Erythroblast (primary cell): ENCODE measurements around the gene ISCA2.

Experiments
- DNase-seq, 2 experiments: peaks; one replicate each; lab custom pipeline; 2025; lab: John Stamatoyannopoulos, UW
- GATA1 ChIP-seq: IDR thresholded peaks from 2 replicates; pipeline ENCODE4 v1.6.1; 2011; ENCODE audit warnings: low read depth, mild to moderate bottlenecking, control low read depth, low read length, moderate library complexity
- POLR2A ChIP-seq: IDR thresholded peaks from 2 replicates; pipeline ENCODE4 v1.6.1; 2011; ENCODE audit warnings: mild to moderate bottlenecking, low read length

The ISCA2 gene

GRCh38 chr14:74517731-74518130 lies 24.2 kb downstream of the ISCA2 start:
- no peak for TF ChIP-seq GATA1
- TF ChIP-seq POLR2A = no peak
- DNase-seq = no peak

DNA sequence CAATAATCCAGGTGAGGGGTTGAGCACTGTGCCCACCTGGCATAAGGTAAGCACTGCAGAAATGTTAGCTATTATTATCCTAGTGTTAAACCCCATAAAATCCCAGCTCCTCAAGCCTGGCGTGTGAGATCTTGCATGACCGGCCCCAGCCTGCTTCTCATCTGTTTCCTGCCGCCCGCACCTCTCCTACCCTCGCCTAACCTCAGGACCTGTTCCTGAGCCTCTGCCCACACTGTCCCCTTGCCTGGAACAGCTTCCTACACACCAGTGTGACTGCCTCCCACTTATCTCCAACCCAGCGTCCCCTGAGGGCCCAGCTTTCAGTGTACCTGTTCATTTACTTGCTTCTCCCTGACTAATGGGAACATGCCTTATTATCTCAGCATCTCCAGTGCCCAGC lies 24.7 kb downstream of the ISCA2 start:
- no peak for DNase-seq
- no peak for TF ChIP-seq POLR2A
- no peak for TF ChIP-seq GATA1

DNA sequence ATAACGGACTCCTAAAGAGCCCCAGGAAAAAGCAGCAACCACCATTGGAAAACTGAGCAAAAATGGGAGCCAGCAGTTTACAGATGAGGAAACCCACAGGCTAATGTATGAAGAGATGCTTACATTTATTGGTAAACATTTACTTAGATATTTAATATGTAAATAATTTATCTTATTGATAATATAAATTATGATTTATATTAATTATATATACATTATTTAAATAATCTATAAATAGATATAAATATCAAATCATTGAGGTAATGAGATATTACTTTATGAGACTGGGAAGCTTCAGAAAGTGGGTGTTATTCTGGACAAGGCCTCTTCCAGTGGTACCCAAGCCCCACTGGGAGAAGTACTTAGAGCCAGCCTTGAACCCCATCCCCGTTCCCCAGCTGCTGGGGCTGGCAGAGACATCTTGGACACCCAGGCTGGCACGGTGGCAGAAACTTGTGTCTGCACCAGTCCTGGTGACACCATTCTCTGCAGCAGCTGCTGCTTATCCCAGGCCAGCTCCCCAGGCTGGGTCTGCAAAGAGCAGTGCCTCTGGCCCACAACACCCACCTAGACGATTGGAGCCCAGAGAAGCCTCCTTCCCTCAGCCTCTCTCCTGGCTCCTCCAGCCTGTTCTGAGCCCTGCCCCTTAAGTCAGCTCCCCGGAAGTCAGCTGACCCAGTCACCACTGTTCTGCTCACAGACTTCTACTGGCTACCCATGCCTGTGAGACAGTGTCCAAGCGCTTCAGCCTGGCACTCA lies 25.9 kb downstream of the ISCA2 start:
- DNase-seq = no peak
- TF ChIP-seq GATA1 (no peak), POLR2A (no peak)

- no peak for TF ChIP-seq POLR2A
- no peak for TF ChIP-seq GATA1
These were observed 28.2 kb downstream of the ISCA2 start for GRCh38 chr14:74521756-74522155.

DNA sequence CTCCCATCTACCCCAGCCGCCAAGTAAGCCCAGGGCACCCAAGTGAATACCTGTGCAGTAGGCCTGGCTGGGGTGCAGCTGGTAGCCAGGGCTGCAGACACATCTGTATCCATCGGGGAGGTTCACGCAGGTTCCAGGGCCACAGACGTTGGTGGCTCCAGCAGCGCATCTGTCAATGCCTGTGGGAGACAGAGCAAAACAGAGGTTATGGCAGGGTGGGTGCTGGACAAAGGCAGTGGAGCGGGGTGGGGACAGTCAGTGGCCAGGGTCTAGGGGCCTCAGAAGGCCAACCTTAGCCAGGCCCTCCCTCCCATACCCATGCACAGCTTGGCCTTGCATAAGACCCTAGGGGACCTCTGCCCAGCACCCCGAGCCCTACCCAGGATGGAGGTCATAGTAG lies 29.2 kb downstream of the ISCA2 start:
- TF ChIP-seq GATA1 (no peak), POLR2A (no peak)
- DNase-seq = no peak

More at GRCh38 chr14:74521756-74522155, 28.2 kb downstream of the ISCA2 start:
- no peak for DNase-seq

DNA sequence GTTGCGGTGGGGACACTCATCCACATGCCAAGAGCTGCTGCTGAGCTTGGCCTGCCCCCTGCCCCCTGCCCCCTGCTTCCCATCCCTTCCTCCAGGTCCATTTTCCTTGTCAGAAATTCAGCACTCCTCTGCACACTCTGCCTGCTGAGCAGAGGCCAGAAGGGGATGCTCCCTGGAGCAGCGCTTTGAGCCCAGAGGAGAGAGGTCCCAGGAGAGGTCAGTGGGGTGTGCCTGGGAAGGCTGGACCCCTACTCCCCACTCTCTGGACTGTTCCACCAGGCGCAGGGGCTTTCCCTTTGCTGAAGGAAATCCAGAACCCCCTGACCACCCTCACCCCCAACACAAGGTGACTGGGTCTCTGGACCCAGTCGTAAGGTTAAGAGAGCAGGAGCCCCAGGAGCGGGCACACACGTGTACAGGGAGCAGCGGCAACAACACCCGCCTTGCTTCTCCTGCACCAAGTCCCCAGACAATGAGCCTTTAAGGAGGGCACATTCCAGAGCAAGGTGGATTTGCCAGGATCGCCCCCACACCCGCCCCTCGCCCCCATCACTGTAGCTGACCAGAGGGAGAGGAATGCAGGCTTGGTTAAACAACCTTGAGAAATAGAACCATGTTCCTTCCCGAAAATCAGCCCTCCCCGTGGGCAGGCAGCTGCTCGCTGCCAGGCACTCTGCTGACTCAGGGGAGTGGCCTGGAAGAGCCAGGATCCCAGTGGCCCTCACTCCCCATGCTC lies 30.7 kb downstream of the ISCA2 start:
- no peak for DNase-seq
- no peak for TF ChIP-seq POLR2A
- no peak for TF ChIP-seq GATA1

GRCh38 chr14:74524812-74525135 lies 31.2 kb downstream of the ISCA2 start:
- DNase-seq = no peak
- TF ChIP-seq GATA1 (no peak), POLR2A (no peak)

- TF ChIP-seq GATA1 (no peak), POLR2A (no peak)
- no peak for DNase-seq
These were observed 31.8 kb downstream of the ISCA2 start for GRCh38 chr14:74525361-74525851.

DNA sequence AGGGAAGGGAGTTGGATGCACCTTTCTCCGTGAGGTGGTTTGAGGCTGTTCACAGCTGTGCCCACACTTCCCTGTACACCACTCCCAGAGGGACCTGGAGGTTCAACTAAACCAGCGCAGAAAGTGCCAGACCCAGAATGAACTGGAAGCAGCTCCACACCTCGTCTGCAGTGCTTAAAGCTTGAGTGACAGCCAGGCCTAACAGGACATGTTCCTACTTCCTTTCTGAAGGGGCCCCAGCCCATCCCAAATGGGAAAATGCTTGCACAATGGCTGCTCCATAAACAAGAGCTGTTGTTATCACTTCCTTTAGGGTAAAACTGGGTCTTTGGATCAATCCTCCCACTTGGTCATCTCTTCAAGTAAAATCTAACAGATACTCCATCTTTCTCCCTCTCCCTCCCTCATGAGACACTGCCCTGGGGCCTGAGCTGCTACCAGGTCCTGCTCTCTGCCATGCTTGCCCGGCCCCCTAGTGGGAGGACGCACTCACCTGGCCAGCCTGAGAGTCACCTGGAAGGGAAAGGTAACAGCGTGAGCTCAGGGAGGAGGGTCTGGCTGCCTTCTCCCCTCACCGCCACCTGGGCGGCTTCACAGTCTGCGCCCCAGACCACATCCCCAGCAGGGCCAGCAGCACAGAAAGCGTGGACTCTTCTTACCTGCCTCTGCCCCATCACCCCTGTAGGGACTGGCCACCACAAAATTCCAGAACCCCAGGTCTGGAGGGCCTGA lies 33.5 kb downstream of the ISCA2 start:
- no peak for DNase-seq
- no peak for TF ChIP-seq GATA1

- DNase-seq = no peak
- TF ChIP-seq GATA1 = no peak
- no peak for TF ChIP-seq POLR2A
These were observed 34.2 kb downstream of the ISCA2 start for GRCh38 chr14:74527736-74528280.

DNA sequence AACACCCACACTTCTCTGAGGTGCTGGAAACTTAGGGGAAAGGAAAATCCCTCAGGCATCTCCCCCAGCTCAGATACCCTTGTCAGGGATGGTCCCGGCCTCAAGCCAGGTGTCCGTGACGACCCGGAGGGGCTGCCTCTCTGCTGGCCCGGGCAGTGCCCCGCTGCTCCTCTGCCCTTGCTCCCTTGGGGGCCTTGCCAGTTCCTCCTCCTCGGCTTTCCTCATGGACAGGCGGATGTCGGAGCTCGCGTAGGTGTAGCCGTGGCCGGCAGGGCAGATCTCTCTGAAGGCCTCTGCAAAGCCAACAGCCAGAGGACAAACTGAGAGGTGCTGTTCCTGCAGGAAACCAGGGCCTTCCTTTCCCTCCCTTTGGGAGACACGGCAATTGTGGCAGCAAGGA lies 34.8 kb downstream of the ISCA2 start:
- no peak for DNase-seq
- no peak for TF ChIP-seq POLR2A
- no peak for TF ChIP-seq GATA1

DNA sequence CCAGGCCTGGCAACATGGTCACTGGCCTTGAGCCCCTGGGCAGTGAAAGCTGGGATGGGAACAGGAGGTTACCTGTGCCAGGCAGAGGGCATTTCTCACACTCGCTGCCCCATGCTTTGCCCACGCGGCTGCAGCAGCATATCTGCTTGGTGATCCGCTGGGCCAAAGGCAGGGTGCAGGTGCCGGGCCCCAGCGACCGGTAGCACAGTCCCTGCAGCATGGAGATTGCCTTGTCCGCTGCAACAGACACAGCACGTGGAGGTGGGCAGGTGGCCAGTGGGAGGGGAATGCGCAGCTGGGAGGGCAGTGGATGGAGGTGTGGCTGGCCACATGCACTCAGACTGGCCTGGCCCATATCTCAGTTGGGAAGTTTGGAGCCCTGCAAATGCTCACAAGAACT lies 35.3 kb downstream of the ISCA2 start:
- TF ChIP-seq POLR2A (no peak), GATA1 (no peak)
- no peak for DNase-seq

- no peak for DNase-seq
- TF ChIP-seq POLR2A (no peak), GATA1 (no peak)
These were observed 37.4 kb downstream of the ISCA2 start for GRCh38 chr14:74531006-74531405.

GRCh38 chr14:74531467-74531866 lies 37.9 kb downstream of the ISCA2 start:
- peak in 1 of 2 experiments; percentile 30 for DNase-seq
- TF ChIP-seq POLR2A (no peak), GATA1 (no peak)
